GM21717 (cell line): ENCODE measurements around the gene STK39.

Experiments
- ATAC-seq: cut with Tn5 transposase; IDR thresholded peaks from one replicate; pipeline ENCODE4 v1.9.1; 2021; ENCODE audit warnings: mild to moderate bottlenecking, moderate library complexity; ENCODE audit not compliant: unreplicated experiment

Gene STK39

GRCh38 chr2:168185583-168186274 is 61.7 kb downstream of the STK39 start:
- no peak for ATAC-seq

DNA sequence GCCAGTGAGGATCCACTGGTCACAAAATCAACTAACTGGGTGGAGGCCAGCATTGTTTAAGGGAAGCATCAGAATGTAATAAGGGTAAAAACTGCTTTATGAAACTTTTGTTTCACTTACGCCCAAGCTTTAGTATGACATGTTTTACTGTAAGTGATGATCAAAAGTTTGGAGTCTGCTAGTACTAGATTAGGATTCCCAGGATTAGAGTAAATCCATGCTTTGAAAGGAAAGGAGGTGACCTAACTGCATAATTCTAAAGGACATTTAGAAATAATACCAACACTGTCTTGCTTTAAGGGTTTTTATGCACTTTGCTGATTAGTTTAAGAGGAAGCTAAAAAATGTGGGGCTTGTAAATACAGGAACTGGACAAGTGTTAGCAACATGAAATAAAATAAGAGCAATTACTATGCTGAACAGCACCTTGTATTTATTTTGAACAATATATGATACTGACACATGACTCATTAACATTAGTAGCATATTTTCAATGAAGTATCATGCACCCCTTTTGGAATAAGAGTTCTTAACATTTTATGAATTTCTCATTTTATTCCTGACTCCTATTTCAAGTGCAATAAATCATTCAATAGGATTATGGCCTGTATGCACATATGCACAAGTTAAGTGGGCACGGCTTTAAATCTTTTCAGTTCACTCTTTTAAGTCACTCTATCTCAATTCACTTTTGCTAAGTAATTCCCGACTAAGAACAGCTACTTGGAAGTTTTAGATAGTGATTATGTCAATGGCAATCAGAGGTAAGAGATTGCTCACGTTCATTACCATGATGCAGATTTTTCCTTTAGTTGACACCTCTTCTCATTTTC is 62.5 kb downstream of the STK39 start:
- no peak for ATAC-seq

DNA sequence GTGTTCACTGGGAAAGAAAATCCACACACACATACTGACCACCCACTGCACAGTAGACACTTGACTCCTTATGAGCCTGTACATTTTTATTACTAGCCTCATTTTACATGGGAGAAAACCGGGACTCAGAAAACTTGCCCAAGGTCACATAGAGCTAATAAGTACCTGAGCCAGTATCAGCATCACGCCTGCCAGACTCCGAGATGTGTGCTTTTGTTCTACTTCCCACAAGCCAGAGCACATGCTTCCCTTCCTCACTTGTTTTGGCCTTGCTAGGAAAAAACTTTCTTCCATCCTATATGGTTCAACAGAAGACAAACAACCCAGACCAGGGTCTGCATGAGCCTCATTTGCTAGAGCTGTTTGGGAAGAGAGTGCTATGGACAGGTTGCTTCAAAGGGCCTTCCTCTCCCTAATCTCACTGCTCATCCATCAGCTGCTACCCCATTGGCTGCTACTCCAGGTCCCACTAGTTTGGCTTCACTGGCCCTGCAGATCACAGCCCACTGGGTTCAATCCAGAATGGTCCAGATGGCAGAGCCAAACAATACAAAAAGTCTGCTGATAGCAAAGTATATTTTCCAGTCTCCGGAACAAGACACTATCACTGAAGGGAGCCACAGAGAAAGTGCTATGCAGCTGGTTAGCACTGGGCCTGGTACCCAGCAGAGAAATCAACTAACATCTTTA is 63.9 kb downstream of the STK39 start:
- ATAC-seq: no peak

- no peak for ATAC-seq
Measured at GRCh38 chr2:168182550-168183249, 64.7 kb downstream of the STK39 start.

DNA sequence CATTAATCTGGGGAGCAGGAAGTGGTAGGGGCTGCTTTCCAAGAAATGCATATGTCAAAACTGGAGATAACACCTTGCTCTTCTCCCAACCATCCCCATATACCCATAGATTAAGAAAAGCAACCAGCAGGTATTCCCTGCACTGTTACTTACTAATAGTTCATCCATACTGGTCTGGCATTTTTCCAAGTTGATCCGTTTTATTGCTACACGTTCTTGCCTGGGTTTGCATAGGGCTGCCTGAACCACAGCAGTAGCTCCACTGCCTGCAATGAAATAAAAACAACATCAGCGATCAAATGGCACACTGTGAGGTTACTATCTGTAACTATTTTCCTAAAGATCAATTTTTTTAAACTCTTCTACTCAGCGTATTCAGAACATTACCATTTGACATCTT is 65.6 kb downstream of the STK39 start:
- ATAC-seq: no peak

- no peak for ATAC-seq
Measured at GRCh38 chr2:168180914-168181313, 66.5 kb downstream of the STK39 start.

GRCh38 chr2:168180483-168180882 is 66.9 kb downstream of the STK39 start:
- ATAC-seq: no peak

DNA sequence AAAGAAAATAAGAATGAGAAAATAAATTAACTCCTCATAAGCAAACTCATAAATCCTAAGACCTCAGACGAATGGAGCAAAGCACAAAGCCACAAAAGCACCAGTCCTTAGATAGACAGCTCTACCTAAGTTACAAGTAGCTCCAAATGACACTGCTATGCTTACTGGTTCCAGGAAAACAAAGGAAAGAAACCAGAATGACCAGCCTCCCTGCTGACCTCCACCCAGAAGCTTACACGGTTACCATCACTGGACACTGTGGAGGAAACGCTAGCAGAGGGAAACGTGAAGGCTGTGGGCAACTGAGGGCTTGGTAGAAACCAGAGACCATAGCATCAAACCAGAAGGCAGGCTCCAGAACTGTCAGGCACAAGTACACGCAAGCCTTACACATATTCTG is 67.8 kb downstream of the STK39 start:
- ATAC-seq: no peak

- no peak for ATAC-seq
Measured at GRCh38 chr2:168178520-168179324, 68.7 kb downstream of the STK39 start.

- no peak for ATAC-seq
Measured at GRCh38 chr2:168176402-168176801, 71.0 kb downstream of the STK39 start.

DNA sequence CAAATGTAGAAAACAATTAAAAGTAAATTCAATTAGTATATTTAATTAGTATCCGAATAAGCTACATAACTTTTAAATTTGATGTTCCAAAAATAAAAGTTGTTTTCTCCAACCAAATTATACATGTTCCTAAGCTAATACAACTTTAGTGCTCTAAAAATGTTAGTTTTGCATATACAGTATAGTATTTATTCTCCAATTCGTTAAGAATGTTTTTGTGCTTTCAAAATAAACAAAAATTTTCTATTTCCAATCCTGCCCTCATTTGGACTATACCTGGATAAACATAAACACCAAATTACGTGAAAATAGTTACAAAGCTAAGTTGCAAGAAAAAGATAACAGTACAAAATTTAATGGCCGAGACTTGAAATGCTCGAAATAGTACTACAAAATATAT is 71.9 kb downstream of the STK39 start:
- no peak for ATAC-seq

DNA sequence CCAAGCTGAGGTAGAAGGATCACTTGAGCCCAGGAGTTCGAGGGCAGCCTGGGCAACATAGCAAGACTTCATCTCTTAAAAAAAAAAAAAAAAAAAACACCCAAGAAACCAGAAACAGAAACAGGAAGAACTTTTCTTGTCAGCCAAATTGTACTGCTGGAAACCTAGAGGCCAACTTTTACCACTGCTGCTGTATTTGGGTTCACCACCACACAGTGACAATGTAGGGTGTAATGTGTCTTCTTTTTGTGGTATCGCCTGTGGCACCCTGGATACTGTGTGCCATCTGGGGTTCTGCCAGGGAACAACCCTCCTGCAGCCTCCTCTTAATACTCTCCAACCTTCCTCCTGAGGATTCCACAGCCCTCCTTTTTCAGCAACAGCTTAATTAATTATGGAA is 72.6 kb downstream of the STK39 start:
- no peak for ATAC-seq

DNA sequence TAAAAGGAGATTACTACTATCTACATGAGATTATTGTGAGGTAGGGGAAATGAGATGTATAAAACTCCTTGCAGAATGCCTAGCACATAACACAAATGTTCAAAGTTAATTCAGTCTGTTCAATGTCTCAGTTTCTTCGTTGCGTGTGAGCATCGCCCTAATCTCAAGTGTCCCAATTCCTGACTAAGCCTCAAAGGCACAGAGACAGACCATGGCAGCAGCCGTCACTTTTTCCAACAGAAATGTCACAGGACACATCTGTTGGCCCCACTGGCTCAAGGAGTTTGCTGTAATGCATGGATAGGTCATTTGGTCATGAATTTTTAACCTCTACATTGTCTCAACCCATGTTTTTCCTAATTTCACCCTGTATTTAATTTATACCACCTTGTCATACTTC is 75.3 kb downstream of the STK39 start:
- no peak for ATAC-seq

GRCh38 chr2:168171059-168171762 is 76.2 kb downstream of the STK39 start:
- ATAC-seq: no peak

DNA sequence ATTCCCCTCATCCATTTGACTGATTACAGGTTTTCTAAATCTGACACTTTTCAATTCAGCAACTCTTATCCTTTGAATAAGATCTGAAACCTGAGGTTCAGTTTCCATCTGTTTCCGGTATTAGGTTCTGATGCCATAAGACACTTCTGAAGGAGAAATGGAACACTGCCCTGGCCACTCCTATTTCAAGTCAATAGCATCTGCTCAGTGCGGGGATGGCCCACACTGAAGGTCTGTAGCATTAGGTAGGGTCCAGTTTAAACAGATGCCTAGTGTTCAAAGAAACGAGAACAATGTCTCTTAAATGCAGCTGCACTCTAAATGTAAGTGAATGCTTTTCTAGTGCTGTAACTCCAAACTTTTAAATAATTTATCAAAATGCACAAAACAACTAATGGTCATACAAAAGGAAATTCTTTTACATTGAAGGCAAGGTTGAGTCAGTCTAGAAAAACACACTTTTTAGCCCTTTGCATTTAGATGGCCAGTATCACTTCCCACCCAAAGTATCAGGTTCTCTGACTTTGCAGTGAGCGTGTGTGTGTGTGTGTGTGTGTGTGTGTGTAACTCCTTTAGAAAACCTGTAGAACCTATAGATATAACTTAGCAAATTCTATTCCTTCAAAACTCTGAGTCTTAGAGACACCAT is 78.2 kb downstream of the STK39 start:
- ATAC-seq: no peak

DNA sequence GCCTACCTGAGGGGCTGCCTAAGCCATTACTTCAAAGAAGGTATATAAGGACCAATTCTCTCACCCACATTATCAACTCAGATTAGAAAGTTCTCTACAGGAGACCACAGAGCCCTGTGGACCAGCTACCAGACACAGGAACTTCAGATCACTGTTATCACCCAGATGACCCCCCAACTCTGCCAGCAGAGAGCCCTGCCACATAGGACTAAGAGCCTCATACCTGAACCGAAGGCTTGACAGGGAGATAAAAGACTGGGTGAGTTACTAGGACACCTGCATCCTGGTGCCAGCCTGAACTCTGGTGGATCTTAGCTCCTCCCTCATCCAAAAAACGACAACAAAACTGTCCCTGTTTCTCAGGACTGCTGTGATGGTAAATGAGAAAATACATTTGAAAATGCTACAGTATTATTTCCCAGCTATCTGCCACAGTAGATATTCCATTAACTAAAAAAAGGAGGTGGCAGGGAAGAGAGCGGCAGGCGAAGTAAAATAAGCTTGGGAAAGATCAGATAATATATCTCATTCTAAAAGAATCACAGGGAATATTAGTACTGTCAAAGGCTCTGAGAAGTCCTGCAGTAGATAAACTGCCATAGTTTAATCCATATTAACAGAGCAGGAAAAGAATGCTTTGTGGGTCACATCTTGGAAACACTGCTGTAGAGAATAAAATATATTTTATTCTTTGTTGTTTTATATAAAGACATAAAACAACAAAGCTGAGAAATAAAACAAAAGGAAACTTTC is 79.7 kb downstream of the STK39 start:
- no peak for ATAC-seq

DNA sequence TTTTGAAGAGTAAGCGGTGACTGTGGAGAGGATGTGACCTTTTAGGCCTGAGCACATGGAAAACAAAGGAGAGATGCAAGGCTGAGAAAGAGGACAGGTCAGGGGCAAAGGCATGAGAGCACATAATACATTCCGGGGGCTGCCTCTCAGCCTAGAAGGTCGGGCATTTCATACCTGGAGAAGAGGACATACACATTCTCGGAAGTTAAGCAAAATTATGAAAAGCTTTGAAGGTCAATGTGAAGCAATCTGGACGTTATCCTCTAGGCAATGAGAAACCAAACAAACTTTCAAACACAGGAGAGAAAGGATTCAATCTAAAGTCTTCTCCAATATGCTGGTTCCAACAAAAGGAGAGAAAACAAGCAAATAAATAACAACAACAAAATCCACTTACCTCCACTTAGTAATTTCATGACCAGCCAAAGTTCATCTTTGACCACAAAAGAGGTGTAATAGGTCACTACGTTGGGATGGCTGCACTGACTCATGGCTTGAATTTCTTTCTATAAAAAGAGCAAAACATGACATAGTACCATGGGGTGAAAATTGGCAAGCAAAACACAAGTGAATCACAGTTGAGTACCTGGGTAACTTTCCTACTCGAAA is 80.4 kb downstream of the STK39 start:
- no peak for ATAC-seq
